Hepatocyte (in vitro differentiated cells): ENCODE results near the gene FSTL1. TPM values are rescaled to one million over a fixed set of nuclear protein-coding genes. Genes with fewer than 3 reads are reported as not detected.

Source experiments
- DNase-seq: peaks from one replicate; pipeline ENCODE4 v3.0.0-alpha.2; 2016; ENCODE audit warnings: low spot score
- H2AFZ ChIP-seq: fragments of 200-600 bp; sonication (generic); 2 replicates; pipeline ENCODE4 v1.6.0; 2016; ENCODE audit warnings: antibody characterized with exemption, mild to moderate bottlenecking
- H3K27ac ChIP-seq: fragments of 200-600 bp; sonication (generic); 2 replicates; pipeline ENCODE4 v1.5.1; 2016; ENCODE audit warnings: mild to moderate bottlenecking
- H3K27me3 ChIP-seq: fragments of 200-600 bp; sonication (generic); 2 replicates; pipeline ENCODE4 v1.6.1; 2016
- H3K36me3 ChIP-seq: fragments of 200-600 bp; sonication (generic); replicated peaks from 2 replicates; pipeline ENCODE4 v1.5.1; 2016; ENCODE audit warnings: low read depth; ENCODE audit not compliant: insufficient read depth
- H3K4me1 ChIP-seq: fragments of 200-600 bp; sonication (generic); 2 replicates; pipeline ENCODE4 v1.5.1; 2016; ENCODE audit warnings: mild to moderate bottlenecking, moderate library complexity; ENCODE audit not compliant: insufficient read depth
- H3K4me2 ChIP-seq: fragments of 200-600 bp; sonication (generic); 2 replicates; pipeline ENCODE4 v1.6.0; 2016
- H3K4me3 ChIP-seq: fragments of 200-600 bp; sonication (generic); 2 replicates; pipeline ENCODE4 v1.5.1; 2016; ENCODE audit warnings: mild to moderate bottlenecking
- H3K79me2 ChIP-seq: fragments of 200-600 bp; sonication (generic); 2 replicates; pipeline ENCODE4 v1.6.0; 2017; ENCODE audit warnings: mild to moderate bottlenecking
- H3K9me2 ChIP-seq: fragments of 200-600 bp; sonication (generic); replicated peaks from 2 replicates; pipeline ENCODE4 v1.6.0; 2017; ENCODE audit warnings: mild to moderate bottlenecking; ENCODE audit not compliant: insufficient read depth
- H3K9me3 ChIP-seq: fragments of 200-600 bp; sonication (generic); 2 replicates; pipeline ENCODE4 v1.5.1; 2016; ENCODE audit warnings: low read depth, mild to moderate bottlenecking
- H4K20me1 ChIP-seq: fragments of 200-600 bp; sonication (generic); 2 replicates; pipeline ENCODE4 v1.6.0; 2016; ENCODE audit warnings: mild to moderate bottlenecking; ENCODE audit not compliant: insufficient read depth, poor library complexity, severe bottlenecking
- EZH2 ChIP-seq: fragments of 200-600 bp; sonication (generic); IDR thresholded peaks from 2 replicates; pipeline ENCODE4 v1.6.1; 2016; ENCODE audit warnings: antibody characterized with exemption, mild to moderate bottlenecking, borderline replicate concordance
- EZH2phosphoT487 ChIP-seq: fragments of 200-600 bp; sonication (generic); IDR thresholded peaks from one replicate; pipeline ENCODE4 v1.6.1; 2018; ENCODE audit warnings: antibody characterized with exemption, mild to moderate bottlenecking, low read depth, moderate library complexity; ENCODE audit not compliant: unreplicated experiment, severe bottlenecking
- WGBS: methylation state at CpG from one replicate; pipeline ENCODE4 v1.1.6; 2016; ENCODE audit warnings: low lambda C conversion rate; ENCODE audit errors: missing lambda C conversion rate; 5-methylcytosine and 5-hydroxymethylcytosine counted together
- polyA plus RNA-seq: library from polyadenylated mRNA; unstranded; fragments of >200 nt; fragmentation: Nextera tagmentation; extraction: Ambion mirVana; gene quantifications from 2 replicates; pipeline ENCODE4 v1.2.1, GENCODE V29; 2016
- total RNA-seq: library from RNA; depleted of rRNA; stranded (reverse); fragments of >200 nt; gene quantifications from 2 replicates; pipeline ENCODE4 v1.2.3, GENCODE V29; 2014
- TF ChIP-seq, protein P1 (sequence below): fragments of 200-600 bp; sonication (generic); IDR thresholded peaks from 2 replicates; pipeline ENCODE4 v1.5.1; 2016; ENCODE audit warnings: antibody characterized with exemption, mild to moderate bottlenecking; ENCODE audit not compliant: poor library complexity

Gene FSTL1
- total and polyA plus RNA-seq, 2 experiments from 2014 or later: 195 to 390 TPM

- peaks cover 12% of the 10 kb centered on the region for H3K79me2 ChIP-seq
- no peaks in the 10 kb centered on the region for H3K36me3 ChIP-seq
- H2AFZ ChIP-seq: no peak overlapping the region
- TF ChIP-seq EZH2phosphoT487: no peak
- TF ChIP-seq EZH2: no peak
- TF ChIP-seq, protein P1, sequence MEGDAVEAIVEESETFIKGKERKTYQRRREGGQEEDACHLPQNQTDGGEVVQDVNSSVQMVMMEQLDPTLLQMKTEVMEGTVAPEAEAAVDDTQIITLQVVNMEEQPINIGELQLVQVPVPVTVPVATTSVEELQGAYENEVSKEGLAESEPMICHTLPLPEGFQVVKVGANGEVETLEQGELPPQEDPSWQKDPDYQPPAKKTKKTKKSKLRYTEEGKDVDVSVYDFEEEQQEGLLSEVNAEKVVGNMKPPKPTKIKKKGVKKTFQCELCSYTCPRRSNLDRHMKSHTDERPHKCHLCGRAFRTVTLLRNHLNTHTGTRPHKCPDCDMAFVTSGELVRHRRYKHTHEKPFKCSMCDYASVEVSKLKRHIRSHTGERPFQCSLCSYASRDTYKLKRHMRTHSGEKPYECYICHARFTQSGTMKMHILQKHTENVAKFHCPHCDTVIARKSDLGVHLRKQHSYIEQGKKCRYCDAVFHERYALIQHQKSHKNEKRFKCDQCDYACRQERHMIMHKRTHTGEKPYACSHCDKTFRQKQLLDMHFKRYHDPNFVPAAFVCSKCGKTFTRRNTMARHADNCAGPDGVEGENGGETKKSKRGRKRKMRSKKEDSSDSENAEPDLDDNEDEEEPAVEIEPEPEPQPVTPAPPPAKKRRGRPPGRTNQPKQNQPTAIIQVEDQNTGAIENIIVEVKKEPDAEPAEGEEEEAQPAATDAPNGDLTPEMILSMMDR: no peak
- H3K4me3 ChIP-seq: no peak overlapping the region
- H3K27me3 ChIP-seq: no peaks in the 10 kb centered on the region
- no peaks in the 10 kb centered on the region for H3K9me2 ChIP-seq
- peak overlapping the region; percentile 62 for H3K4me2 ChIP-seq
- no peaks in the 10 kb centered on the region for H4K20me1 ChIP-seq
- H3K27ac ChIP-seq: peak overlapping the region; percentile 58
- DNase-seq: no peak
- no peaks in the 10 kb centered on the region for H3K9me3 ChIP-seq
- H3K4me1 ChIP-seq: peaks cover 12% of the 10 kb centered on the region
- 71% methylated on average over 7 of the region's 7 CpGs for WGBS
Observed at GRCh38 chr3:120418446-120418845, 32.3 kb downstream of the FSTL1 start.

DNA sequence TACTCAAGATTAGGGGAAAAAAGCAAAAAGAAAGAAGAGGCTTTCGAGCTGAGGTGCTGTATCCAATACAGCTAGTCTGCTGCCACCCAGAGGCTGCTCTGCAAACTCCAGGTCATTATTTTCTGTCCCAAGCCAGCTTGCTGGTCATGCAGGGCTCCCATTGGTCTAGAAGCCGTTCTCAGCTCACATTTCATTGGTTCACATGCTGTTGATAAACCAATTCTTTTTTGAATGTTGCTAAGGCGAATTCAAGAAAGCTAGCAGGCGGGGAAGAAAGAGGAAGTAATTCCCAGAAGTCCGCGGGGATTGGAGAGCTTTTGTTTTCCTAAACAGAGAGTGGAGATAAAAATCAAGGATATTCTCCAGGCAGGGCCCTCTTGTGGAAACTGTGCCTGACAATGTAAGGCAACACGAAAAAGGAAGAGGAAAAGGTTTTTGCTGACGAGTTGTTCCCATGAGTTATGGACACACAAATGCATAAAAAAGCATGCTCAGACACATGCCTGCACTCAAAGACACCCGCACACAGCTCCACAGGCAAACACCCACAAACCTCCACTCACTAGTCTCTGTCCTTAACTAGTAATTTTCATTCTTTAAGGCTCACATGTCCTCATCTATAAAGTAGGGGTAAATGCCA, 33.4 kb downstream of the FSTL1 start:
- H3K4me3 ChIP-seq: no peak overlapping the region
- H3K9me2 ChIP-seq: no peaks in the 10 kb centered on the region
- H2AFZ ChIP-seq: no peak overlapping the region
- WGBS: 2% methylated on average over 9 of the region's 9 CpGs
- peaks cover 12% of the 10 kb centered on the region for H3K4me1 ChIP-seq
- peak; percentile 96 for DNase-seq
- H3K36me3 ChIP-seq: no peaks in the 10 kb centered on the region
- TF ChIP-seq, protein P1: peak; percentile 95
- no peak for TF ChIP-seq EZH2
- TF ChIP-seq EZH2phosphoT487: no peak
- no peaks in the 10 kb centered on the region for H3K27me3 ChIP-seq
- H3K79me2 ChIP-seq: peaks cover 5% of the 10 kb centered on the region
- peak overlapping the region; percentile 62 for H3K4me2 ChIP-seq
- no peaks in the 10 kb centered on the region for H3K9me3 ChIP-seq
- H3K27ac ChIP-seq: peak overlapping the region; percentile 58
- H4K20me1 ChIP-seq: no peaks in the 10 kb centered on the region

GRCh38 chr3:120416868-120417267, 33.9 kb downstream of the FSTL1 start:
- WGBS: 53% methylated on average over 2 of the region's 2 CpGs
- H3K9me3 ChIP-seq: no peaks in the 10 kb centered on the region
- TF ChIP-seq EZH2 (no peak), EZH2phosphoT487 (no peak)
- TF ChIP-seq, protein P1: no peak
- no peaks in the 10 kb centered on the region for H3K9me2 ChIP-seq
- H3K27ac ChIP-seq: peak overlapping the region; percentile 14
- H3K27me3 ChIP-seq: no peaks in the 10 kb centered on the region
- H3K4me1 ChIP-seq: peaks cover 12% of the 10 kb centered on the region
- no peaks in the 10 kb centered on the region for H3K36me3 ChIP-seq
- DNase-seq: no peak
- H3K79me2 ChIP-seq: peaks cover 5% of the 10 kb centered on the region
- H3K4me2 ChIP-seq: peak overlapping the region; percentile 22
- no peak overlapping the region for H2AFZ ChIP-seq
- H4K20me1 ChIP-seq: no peaks in the 10 kb centered on the region
- no peak overlapping the region for H3K4me3 ChIP-seq
